ENCODE data around the gene EPHA6.

GRCh38 chr3:97736928-97737327, 922.5 kb downstream of the EPHA6 start:
- TF ChIP-seq POLR2AphosphoS5 (IDR thresholded peaks at IDR 0.05) (no peak), CTCF (IDR thresholded peaks at IDR 0.05) (no peak), POLR2A (IDR thresholded peaks at IDR 0.05) (no peak)
